Retinal pigment epithelial cell (primary cell): Measurements from ENCODE around the gene PDE4D.

Source experiments
- DNase-seq: peaks from one replicate; pipeline ENCODE4 v3.0.0-alpha.2; 2010; ENCODE audit warnings: low read depth
- H3K4me3 ChIP-seq: 2 replicates; pipeline ENCODE4 v1.5.1; 2011; ENCODE audit warnings: mild to moderate bottlenecking, low read length, control low read depth, moderate library complexity
- CTCF ChIP-seq: conservative IDR thresholded peaks from 2 replicates; pipeline ENCODE4 v1.5.1; 2011; ENCODE audit warnings: low read depth, low read length, control low read depth, inconsistent platforms

The PDE4D gene

GRCh38 chr5:59487772-59488729 is 405.5 kb downstream of the PDE4D start:
- no peak for TF ChIP-seq CTCF
- DNase-seq: no peak
- no peak overlapping the region for H3K4me3 ChIP-seq

- no peak for DNase-seq
- H3K4me3 ChIP-seq: no peak overlapping the region
- no peak for TF ChIP-seq CTCF
Measured at GRCh38 chr5:59487068-59487686, 406.3 kb downstream of the PDE4D start.

- H3K4me3 ChIP-seq: no peak overlapping the region
- DNase-seq: no peak
- TF ChIP-seq CTCF: no peak
Measured at GRCh38 chr5:59486508-59486907, 407.0 kb downstream of the PDE4D start.

- no peak overlapping the region for H3K4me3 ChIP-seq
- peak; percentile 24 for DNase-seq
- TF ChIP-seq CTCF: no peak
Measured at GRCh38 chr5:59485629-59486439, 407.7 kb downstream of the PDE4D start.

- TF ChIP-seq CTCF: no peak
- no peak overlapping the region for H3K4me3 ChIP-seq
- DNase-seq: no peak
Measured at GRCh38 chr5:59485107-59485506, 408.4 kb downstream of the PDE4D start.

GRCh38 chr5:59484618-59485017 is 408.9 kb downstream of the PDE4D start:
- no peak for DNase-seq
- no peak for TF ChIP-seq CTCF

More at GRCh38 chr5:59484618-59485017, 408.9 kb downstream of the PDE4D start:
- H3K4me3 ChIP-seq: no peak overlapping the region
